VCaP (cell line): ENCODE results near the gene LHX3.

Experiments
- H3K27ac ChIP-seq: fragments of 450-650 bp; 2 replicates; pipeline ENCODE4 v1.5.1; 2017
- CTCF ChIP-seq: fragments of 450-650 bp; conservative IDR thresholded peaks from 2 replicates; pipeline ENCODE4 v1.5.1; 2017; ENCODE audit warnings: mild to moderate bottlenecking, moderate library complexity

Gene LHX3

DNA sequence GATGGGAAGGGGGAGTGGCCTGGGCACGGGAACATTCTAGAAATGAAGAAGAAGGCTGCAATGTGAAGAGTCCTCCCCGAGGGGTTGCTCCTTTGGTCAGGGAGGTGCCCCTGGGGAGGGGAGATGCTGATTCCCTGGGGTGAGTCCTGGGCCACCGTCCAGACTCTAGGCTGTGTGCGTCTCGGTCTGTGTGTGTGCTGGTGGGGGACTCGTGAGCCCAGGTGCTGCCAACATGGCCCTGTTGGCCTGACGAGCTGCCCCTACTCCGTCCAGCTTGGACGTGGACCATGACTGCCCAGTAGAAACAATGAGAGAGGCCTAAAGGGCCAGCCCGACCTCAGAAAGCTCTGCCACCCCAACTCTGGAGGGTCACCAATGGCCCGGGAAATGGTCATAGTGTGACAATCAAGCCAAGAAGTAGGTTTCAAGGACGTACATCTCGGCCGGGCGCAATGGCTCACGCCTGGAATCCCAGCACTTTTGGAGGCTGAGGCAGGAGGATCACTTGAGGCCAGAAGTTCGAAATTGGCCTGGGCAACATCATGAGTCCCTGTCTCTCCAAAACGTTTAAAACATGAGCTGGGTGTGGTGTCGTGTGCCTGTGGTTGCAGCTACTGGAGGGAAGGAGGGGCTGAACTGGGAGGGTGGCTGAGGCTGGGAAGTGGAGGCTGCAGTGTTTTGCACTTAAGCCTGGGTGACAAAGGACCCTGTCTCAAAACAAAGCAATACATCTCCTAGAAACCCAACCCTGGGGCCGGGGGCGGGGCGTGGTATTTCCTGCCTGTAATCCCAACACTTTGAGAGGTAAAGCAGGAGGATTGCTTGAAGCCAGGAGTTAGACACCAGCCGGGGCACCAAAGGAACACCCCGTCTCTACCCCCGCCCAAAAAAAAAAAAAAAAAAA is 17.0 kb downstream of the LHX3 start:
- no peak for TF ChIP-seq CTCF
- H3K27ac ChIP-seq = no peak overlapping the region

DNA sequence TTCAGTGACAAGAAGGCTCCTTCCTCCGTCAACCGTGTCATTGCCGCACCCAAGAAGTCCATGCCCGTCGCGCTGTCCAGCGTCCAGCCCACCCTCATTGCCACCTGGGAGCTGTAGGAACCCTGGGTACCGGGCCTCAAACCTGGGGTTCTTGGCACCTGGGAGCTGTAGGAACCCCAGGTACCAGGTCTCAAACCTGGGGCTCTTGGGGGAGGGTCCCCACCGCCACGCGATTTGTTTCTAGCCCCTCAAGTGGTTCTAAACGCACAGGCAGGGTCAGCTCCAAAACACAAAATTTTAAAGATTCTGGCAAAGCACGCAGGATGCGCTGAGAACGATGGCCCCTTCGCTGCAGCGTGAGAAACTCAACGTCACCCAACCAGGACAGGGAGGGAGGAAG is 17.7 kb downstream of the LHX3 start:
- no peak for TF ChIP-seq CTCF
- no peak overlapping the region for H3K27ac ChIP-seq

DNA sequence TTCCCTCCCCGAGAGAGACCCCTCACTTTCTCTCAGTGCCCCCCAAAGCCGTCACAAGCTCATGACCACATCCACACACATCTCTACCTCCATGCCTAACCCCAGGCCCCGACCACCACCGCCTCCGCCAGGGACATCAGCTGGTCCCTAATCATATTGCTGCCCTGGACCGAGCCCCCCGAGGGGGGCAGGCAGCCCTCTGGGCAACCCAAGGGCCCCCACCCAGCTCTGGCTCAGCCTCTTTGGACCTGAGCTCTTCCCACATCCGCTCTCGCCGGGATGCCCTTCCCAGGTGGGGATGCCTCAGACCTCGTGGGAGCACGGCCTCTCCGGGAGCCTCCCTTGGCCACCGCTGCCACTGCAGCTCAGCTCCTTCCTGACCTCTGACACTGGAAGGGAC is 18.5 kb downstream of the LHX3 start:
- no peak for TF ChIP-seq CTCF
- H3K27ac ChIP-seq = no peak overlapping the region

GRCh38 chr9:136185596-136186366 is 19.1 kb downstream of the LHX3 start:
- no peak overlapping the region for H3K27ac ChIP-seq
- no peak for TF ChIP-seq CTCF

DNA sequence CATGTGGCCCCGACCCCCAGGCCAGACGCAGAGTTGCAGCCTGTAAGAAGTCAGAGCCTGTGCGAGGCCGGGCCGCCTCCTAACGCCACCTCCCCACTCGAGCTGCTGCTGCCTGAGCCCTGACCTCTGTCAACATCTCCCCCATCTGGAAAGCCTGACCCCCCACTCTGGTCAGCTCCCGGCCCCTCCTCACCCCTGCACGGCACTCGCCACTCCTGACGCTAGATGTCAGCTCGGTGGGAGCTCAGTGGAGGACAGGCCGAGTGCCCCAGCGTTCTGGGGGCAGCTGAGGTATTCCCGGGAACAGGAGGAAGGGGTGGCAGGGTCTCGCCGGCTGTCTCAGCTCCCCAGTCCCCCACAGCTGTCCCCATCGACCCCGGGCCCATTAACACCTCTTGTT is 19.9 kb downstream of the LHX3 start:
- TF ChIP-seq CTCF = no peak
- H3K27ac ChIP-seq = no peak overlapping the region

GRCh38 chr9:136182850-136183422 is 22.0 kb downstream of the LHX3 start:
- no peak for TF ChIP-seq CTCF
- H3K27ac ChIP-seq = no peak overlapping the region

GRCh38 chr9:136182420-136182787 is 22.5 kb downstream of the LHX3 start:
- no peak for TF ChIP-seq CTCF
- no peak overlapping the region for H3K27ac ChIP-seq
